Ramos (cell line): ENCODE measurements around the gene PALMD.

Experiments
- in situ Hi-C: fragments of 300-500 bp; cut with MboI; formaldehyde crosslinking; loops from one replicate; pipeline ENCODE4 v1.14.3; 2022; ENCODE audit warnings: low sequenced_read_pairs; ENCODE audit not compliant: unreplicated experiment

PALMD gene

GRCh38 chr1:99682291-99682751, 36.4 kb downstream of the PALMD start:
- in situ Hi-C loops: no loop called here

GRCh38 chr1:99685516-99686180, 39.7 kb downstream of the PALMD start:
- in situ Hi-C loops: no loop called here

GRCh38 chr1:99691175-99691574, 45.3 kb downstream of the PALMD start:
- in situ Hi-C loops: no loop called here

GRCh38 chr1:99696616-99697015, 50.7 kb downstream of the PALMD start:
- in situ Hi-C loops: no loop called here

- in situ Hi-C loops: no loop called here
Observed at GRCh38 chr1:99697580-99697979, 51.7 kb downstream of the PALMD start.

GRCh38 chr1:99700020-99700419, 54.1 kb downstream of the PALMD start:
- in situ Hi-C loops: loop anchor here (25.0 kb wide), 1 partner anchor 513 kb away; no protein-coding TSS in a partner anchor

- in situ Hi-C loops: loop anchor here (25.0 kb wide), 1 partner anchor 515 kb away; no protein-coding TSS in a partner anchor
Observed at GRCh38 chr1:99702221-99702620, 56.3 kb downstream of the PALMD start.

- in situ Hi-C loops: loop anchor here (25.0 kb wide), 1 partner anchor 517 kb away; no protein-coding TSS in a partner anchor
Observed at GRCh38 chr1:99704356-99704816, 58.5 kb downstream of the PALMD start.

GRCh38 chr1:99705385-99705784, 59.5 kb downstream of the PALMD start:
- in situ Hi-C loops: loop anchor here (25.0 kb wide), 1 partner anchor 518 kb away; no protein-coding TSS in a partner anchor

GRCh38 chr1:99707535-99708142, 61.7 kb downstream of the PALMD start:
- in situ Hi-C loops: loop anchor here (25.0 kb wide), 1 partner anchor 520 kb away; no protein-coding TSS in a partner anchor

- in situ Hi-C loops: loop anchor here (25.0 kb wide), 1 partner anchor 524 kb away; no protein-coding TSS in a partner anchor
Observed at GRCh38 chr1:99710994-99711393, 65.1 kb downstream of the PALMD start.

GRCh38 chr1:99713006-99713405, 67.1 kb downstream of the PALMD start:
- in situ Hi-C loops: loop anchor here (25.0 kb wide), 1 partner anchor 526 kb away; no protein-coding TSS in a partner anchor

GRCh38 chr1:99717005-99717404, 71.1 kb downstream of the PALMD start:
- in situ Hi-C loops: loop anchor here (25.0 kb wide), 1 partner anchor 530 kb away; no protein-coding TSS in a partner anchor

- in situ Hi-C loops: loop anchor here (25.0 kb wide), 1 partner anchor 536 kb away; no protein-coding TSS in a partner anchor
Observed at GRCh38 chr1:99723251-99723650, 77.3 kb downstream of the PALMD start.

GRCh38 chr1:99725996-99726395, 80.1 kb downstream of the PALMD start:
- in situ Hi-C loops: no loop called here

- in situ Hi-C loops: no loop called here
Observed at GRCh38 chr1:99726407-99726806, 80.5 kb downstream of the PALMD start.

GRCh38 chr1:99726818-99727217, 80.9 kb downstream of the PALMD start:
- in situ Hi-C loops: no loop called here

- in situ Hi-C loops: no loop called here
Observed at GRCh38 chr1:99727575-99728185, 81.8 kb downstream of the PALMD start.

GRCh38 chr1:99728494-99729235, 82.8 kb downstream of the PALMD start:
- in situ Hi-C loops: no loop called here

GRCh38 chr1:99731384-99731783, 85.5 kb downstream of the PALMD start:
- in situ Hi-C loops: no loop called here
